Raji (cell line): ENCODE results near the gene DTNBP1.

ENCODE experiments used
- POLR2A ChIP-seq: IDR thresholded peaks from 2 replicates; pipeline ENCODE4 v1.6.1; 2011; ENCODE audit warnings: low read depth, low read length, control low read depth; ENCODE audit not compliant: insufficient read depth

The DTNBP1 gene

GRCh38 chr6:15569035-15569995 lies 93.5 kb downstream of the DTNBP1 start:
- TF ChIP-seq POLR2A: no peak

- no peak for TF ChIP-seq POLR2A
Measured at GRCh38 chr6:15562977-15563376, 99.9 kb downstream of the DTNBP1 start.

GRCh38 chr6:15561447-15562199 lies 101.2 kb downstream of the DTNBP1 start:
- TF ChIP-seq POLR2A: no peak

GRCh38 chr6:15560713-15561112 lies 102.1 kb downstream of the DTNBP1 start:
- TF ChIP-seq POLR2A: no peak

GRCh38 chr6:15557174-15557573 lies 105.7 kb downstream of the DTNBP1 start:
- no peak for TF ChIP-seq POLR2A

- no peak for TF ChIP-seq POLR2A
Measured at GRCh38 chr6:15556711-15557110, 106.1 kb downstream of the DTNBP1 start.

- no peak for TF ChIP-seq POLR2A
Measured at GRCh38 chr6:15555101-15556038, 107.5 kb downstream of the DTNBP1 start.

- TF ChIP-seq POLR2A: no peak
Measured at GRCh38 chr6:15554728-15555100, 108.1 kb downstream of the DTNBP1 start.

GRCh38 chr6:15553736-15554294 lies 109.0 kb downstream of the DTNBP1 start:
- TF ChIP-seq POLR2A: no peak

- no peak for TF ChIP-seq POLR2A
Measured at GRCh38 chr6:15553031-15553430, 109.8 kb downstream of the DTNBP1 start.

- TF ChIP-seq POLR2A: no peak
Measured at GRCh38 chr6:15551798-15552197, 111.0 kb downstream of the DTNBP1 start.

- no peak for TF ChIP-seq POLR2A
Measured at GRCh38 chr6:15551262-15551661, 111.6 kb downstream of the DTNBP1 start.

GRCh38 chr6:15550546-15551123 lies 112.2 kb downstream of the DTNBP1 start:
- no peak for TF ChIP-seq POLR2A

- no peak for TF ChIP-seq POLR2A
Measured at GRCh38 chr6:15549371-15549770, 113.5 kb downstream of the DTNBP1 start.

- no peak for TF ChIP-seq POLR2A
Measured at GRCh38 chr6:15547400-15547799, 115.4 kb downstream of the DTNBP1 start.

- no peak for TF ChIP-seq POLR2A
Measured at GRCh38 chr6:15546591-15546990, 116.2 kb downstream of the DTNBP1 start.
